ENCODE data around the gene STARD13. TPM values are rescaled to one million over a fixed set of nuclear protein-coding genes. Genes with fewer than 3 reads are reported as not detected.

The STARD13 gene
- total and polyA plus RNA-seq, 2 donors from 2014 or later: 5.1 to 37.2 TPM

GRCh38 chr13:33194820-33195692 is 90.5 kb downstream of the STARD13 start:
- intact Hi-C loops (cut with DNase I): no loop called here
- H3K9me3 ChIP-seq (ENCODE audit: control insufficient read depth in 2 of 3, insufficient read depth in 1 of 3, low read length in 3 of 3): no peaks in the 10 kb centered on the region
- no peaks in the 10 kb centered on the region for H3K27me3 ChIP-seq (ENCODE audit: control insufficient read depth, insufficient read depth, low read length)
- H3K4me1 ChIP-seq (ENCODE audit: control insufficient read depth in 2 of 3, insufficient read depth in 2 of 3, low read depth in 1 of 3, low read length in 3 of 3): peaks cover 3 to 22% (median 22%) of the 10 kb centered on the region in 3 donors
- DNase-seq (peak in 3 of 5 donors; percentile 63 to 89 (median 81)), FAIRE-seq (peak; percentile 77)
- H3K4me3 ChIP-seq (ENCODE audit: low read length in 3 of 3): no peak overlapping the region
- H3K36me3 ChIP-seq (ENCODE audit: control insufficient read depth in 2 of 3, insufficient read depth in 3 of 3, low read length in 3 of 3): no peaks in the 10 kb centered on the region
- no peak overlapping the region for H3K9ac ChIP-seq (ENCODE audit: low read length in 3 of 3)
- no peak overlapping the region for H3K27ac ChIP-seq (ENCODE audit: low read depth in 2 of 2, low read length in 2 of 2)
- TF ChIP-seq CTCF (IDR thresholded peaks at IDR 0.05; ENCODE audit: borderline replicate concordance, extremely low read depth, insufficient read depth): no peak

- no peaks in the 10 kb centered on the region for H3K36me3 ChIP-seq (ENCODE audit: control insufficient read depth in 2 of 3, insufficient read depth in 3 of 3, low read length in 3 of 3)
- no peak for TF ChIP-seq CTCF (IDR thresholded peaks at IDR 0.05; ENCODE audit: borderline replicate concordance, extremely low read depth, insufficient read depth)
- H3K27me3 ChIP-seq (ENCODE audit: control insufficient read depth, insufficient read depth, low read length): no peaks in the 10 kb centered on the region
- H3K27ac ChIP-seq (ENCODE audit: low read depth in 2 of 2, low read length in 2 of 2): peak overlapping the region; percentile 12 to 51
- peaks cover 3 to 27% (median 22%) of the 10 kb centered on the region in 3 donors for H3K4me1 ChIP-seq (ENCODE audit: control insufficient read depth in 2 of 3, insufficient read depth in 2 of 3, low read depth in 1 of 3, low read length in 3 of 3)
- H3K4me3 ChIP-seq (ENCODE audit: low read length in 3 of 3): peak overlapping the region in 2 of 3 donors; percentile 3 to 4
- FAIRE-seq (no peak), DNase-seq (peak in 1 of 5 donors; percentile 82)
- H3K9me3 ChIP-seq (ENCODE audit: control insufficient read depth in 2 of 3, insufficient read depth in 1 of 3, low read length in 3 of 3): no peaks in the 10 kb centered on the region
- intact Hi-C loops (cut with DNase I): no loop called here
- H3K9ac ChIP-seq (ENCODE audit: low read length in 3 of 3): no peak overlapping the region
These were observed 92.1 kb downstream of the STARD13 start for GRCh38 chr13:33193428-33193974.

- Histone ChIP-seq H3K27me3 (ENCODE audit: control insufficient read depth, insufficient read depth, low read length) (no peaks in the 10 kb centered on the region), H3K9ac (ENCODE audit: low read length in 3 of 3) (peak overlapping the region in 1 of 3 donors; percentile 22), H3K27ac (ENCODE audit: low read depth in 2 of 2, low read length in 2 of 2) (peak overlapping the region; percentile 28 to 49), H3K9me3 (ENCODE audit: control insufficient read depth in 2 of 3, insufficient read depth in 1 of 3, low read length in 3 of 3) (no peaks in the 10 kb centered on the region), H3K36me3 (ENCODE audit: control insufficient read depth in 2 of 3, insufficient read depth in 3 of 3, low read length in 3 of 3) (no peaks in the 10 kb centered on the region), H3K4me1 (ENCODE audit: control insufficient read depth in 2 of 3, insufficient read depth in 2 of 3, low read depth in 1 of 3, low read length in 3 of 3) (peaks cover 6 to 33% (median 29%) of the 10 kb centered on the region in 3 donors), H3K4me3 (ENCODE audit: low read length in 3 of 3) (peak overlapping the region in 1 of 3 donors; percentile 5)
- TF ChIP-seq CTCF (IDR thresholded peaks at IDR 0.05; ENCODE audit: borderline replicate concordance, extremely low read depth, insufficient read depth): no peak
- DNase-seq (no peak), FAIRE-seq (no peak)
- intact Hi-C loops (cut with DNase I): no loop called here
These were observed 93.9 kb downstream of the STARD13 start for GRCh38 chr13:33191425-33192210.
